ENCODE results near the gene ZFP62.

DNA sequence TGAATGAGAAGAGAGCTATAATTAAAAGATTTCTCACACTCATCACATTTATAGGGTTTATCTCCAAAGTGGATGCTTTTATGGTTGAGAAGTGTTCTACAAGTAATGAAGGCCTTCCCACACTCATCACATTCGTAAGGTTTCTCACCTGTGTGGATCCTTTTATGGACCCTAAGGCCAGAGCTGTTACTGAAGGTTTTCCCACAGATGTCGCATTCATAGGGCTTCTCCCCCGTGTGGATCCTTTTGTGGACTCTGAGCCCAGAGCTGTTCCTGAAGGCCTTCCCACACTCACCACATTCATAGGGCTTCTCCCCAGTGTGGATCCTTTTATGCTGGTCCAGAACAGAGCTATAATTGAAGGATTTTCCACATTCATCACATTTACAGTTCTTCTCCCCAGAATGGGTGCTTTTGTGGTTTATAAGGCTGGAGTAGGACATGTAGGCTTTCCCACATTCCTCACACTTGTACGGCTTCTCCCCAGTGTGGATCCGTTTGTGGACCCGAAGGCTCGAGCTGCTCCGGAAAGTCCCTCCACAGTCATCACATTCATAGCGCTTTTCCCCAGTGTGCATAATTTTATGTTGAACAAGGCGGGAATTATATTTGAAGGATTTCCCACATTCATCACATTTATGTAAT lies 10.5 kb downstream of the ZFP62 start:
- TF ChIP-seq, protein P1, sequence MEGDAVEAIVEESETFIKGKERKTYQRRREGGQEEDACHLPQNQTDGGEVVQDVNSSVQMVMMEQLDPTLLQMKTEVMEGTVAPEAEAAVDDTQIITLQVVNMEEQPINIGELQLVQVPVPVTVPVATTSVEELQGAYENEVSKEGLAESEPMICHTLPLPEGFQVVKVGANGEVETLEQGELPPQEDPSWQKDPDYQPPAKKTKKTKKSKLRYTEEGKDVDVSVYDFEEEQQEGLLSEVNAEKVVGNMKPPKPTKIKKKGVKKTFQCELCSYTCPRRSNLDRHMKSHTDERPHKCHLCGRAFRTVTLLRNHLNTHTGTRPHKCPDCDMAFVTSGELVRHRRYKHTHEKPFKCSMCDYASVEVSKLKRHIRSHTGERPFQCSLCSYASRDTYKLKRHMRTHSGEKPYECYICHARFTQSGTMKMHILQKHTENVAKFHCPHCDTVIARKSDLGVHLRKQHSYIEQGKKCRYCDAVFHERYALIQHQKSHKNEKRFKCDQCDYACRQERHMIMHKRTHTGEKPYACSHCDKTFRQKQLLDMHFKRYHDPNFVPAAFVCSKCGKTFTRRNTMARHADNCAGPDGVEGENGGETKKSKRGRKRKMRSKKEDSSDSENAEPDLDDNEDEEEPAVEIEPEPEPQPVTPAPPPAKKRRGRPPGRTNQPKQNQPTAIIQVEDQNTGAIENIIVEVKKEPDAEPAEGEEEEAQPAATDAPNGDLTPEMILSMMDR (IDR thresholded peaks at IDR 0.05; ENCODE audit: low read length): no peak
- no peak for TF ChIP-seq EZH2 (IDR thresholded peaks at IDR 0.05; ENCODE audit: borderline replicate concordance, low read length)

Data from OCI-LY1 (cell line).